HG02852 (cell line): ENCODE results near the gene SCG2.

Source experiments
- ATAC-seq: cut with Tn5 transposase; IDR thresholded peaks from one replicate; pipeline ENCODE4 v1.9.1; 2021; ENCODE audit warnings: mild to moderate bottlenecking, moderate library complexity; ENCODE audit not compliant: unreplicated experiment

Gene SCG2

GRCh38 chr2:223578846-223579245 lies 23.3 kb downstream of the SCG2 start:
- no peak for ATAC-seq

DNA sequence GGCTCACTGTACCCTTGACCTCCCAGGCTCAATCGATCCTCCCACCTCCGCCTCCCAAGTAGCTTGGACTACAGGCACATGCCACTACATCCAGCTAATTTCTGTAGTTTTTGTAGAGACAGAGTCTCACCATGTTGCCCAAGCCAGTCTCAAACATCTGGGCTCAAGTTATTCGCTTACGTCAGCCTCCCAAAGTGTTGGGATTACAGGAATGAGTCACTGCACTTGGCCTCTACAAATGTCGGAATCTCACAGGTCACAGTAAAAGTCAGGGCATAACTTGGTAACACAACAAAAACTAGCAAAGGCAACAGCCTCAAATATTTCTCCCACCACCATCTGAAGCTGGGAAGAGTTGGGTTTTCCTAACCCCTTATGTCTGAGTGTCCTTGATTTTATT lies 25.3 kb downstream of the SCG2 start:
- no peak for ATAC-seq

DNA sequence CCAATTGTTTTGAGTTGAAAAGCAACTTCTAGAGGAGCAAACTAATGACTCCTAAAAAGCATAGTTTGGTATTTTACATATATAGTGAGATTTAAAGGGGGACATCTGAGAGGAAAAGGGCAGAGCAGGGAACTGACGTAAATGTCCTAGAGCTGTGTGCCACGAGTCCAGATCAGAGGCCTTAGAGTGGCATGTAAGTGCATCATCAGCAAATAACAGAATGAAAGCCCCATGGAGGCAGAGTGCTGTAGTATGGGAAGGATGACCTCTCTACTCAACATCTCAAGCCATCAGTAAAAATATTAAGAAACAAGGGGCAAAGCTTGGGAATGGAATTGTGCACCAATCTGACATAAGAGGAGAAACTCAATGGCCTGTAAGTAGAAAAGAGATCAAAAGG lies 31.4 kb downstream of the SCG2 start:
- ATAC-seq, result no peak

DNA sequence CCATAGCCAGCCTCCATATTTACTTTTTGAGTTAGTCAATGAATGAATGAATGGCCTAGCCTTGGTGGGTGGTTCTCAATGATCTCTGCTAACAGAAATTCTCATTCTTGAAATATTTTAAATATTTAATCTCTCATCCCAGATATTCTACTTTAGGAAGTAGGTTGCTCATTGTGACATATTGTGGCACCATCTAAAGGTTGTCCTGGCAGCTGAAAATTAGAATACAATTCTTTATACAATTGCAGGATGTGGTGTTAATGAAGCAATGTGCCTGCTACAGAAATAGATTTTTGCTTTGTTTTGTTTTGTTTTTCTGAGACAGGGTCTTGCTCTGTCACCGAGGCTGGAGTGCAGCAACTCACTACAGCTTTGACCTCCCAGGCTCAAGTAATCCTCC lies 35.8 kb downstream of the SCG2 start:
- ATAC-seq, result no peak

GRCh38 chr2:223563462-223563861 lies 38.7 kb downstream of the SCG2 start:
- no peak for ATAC-seq

DNA sequence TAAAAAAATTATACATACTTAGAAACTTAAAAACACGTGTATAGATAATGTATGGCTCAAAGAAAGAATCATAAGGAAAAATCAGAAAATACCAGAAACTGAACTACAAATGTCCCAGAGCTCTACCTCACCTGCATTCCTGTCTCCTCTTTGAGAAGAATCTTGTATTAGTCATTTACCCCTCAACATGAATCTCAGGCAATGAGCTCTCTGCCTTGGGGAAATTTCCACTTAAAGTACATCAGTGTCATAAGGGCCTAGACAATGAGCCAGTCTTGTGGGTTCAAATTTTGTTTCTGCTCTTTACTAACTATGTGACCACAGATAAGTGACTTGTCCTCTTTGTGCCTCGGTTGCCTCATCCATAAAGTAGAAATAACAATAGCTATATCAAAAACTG lies 40.1 kb downstream of the SCG2 start:
- no peak for ATAC-seq

- no peak for ATAC-seq
Observed at GRCh38 chr2:223560749-223561435, 41.3 kb downstream of the SCG2 start.

- ATAC-seq, result no peak
Observed at GRCh38 chr2:223558970-223559369, 43.2 kb downstream of the SCG2 start.

- ATAC-seq, result no peak
Observed at GRCh38 chr2:223554923-223555322, 47.2 kb downstream of the SCG2 start.

GRCh38 chr2:223549215-223549614 lies 52.9 kb downstream of the SCG2 start:
- no peak for ATAC-seq

GRCh38 chr2:223548194-223548593 lies 54.0 kb downstream of the SCG2 start:
- no peak for ATAC-seq
